Stimulated activated naive CD8-positive, alpha-beta T cell treated with anti-CD3 and anti-CD28 coated beads, Interleukin-15, amount 100 ng/mL, for 72 hours (primary cell): ENCODE measurements around the gene RANBP10.

Experiments
- ATAC-seq: fragments of 150-1000 bp; cut with Tn5 transposase; 2 replicates; pipeline ENCODE4 v1.10.0; 2021; ENCODE audit warnings: mild to moderate bottlenecking, moderate library complexity
- DNase-seq, 2 donors: peaks; one replicate each; pipeline ENCODE4 v3.0.0; 2021 to 2022
- H3K27ac Mint-ChIP-seq, 2 donors: one replicate each; pipeline ENCODE4 v1.8.0; 2022; ENCODE audit warnings: mild to moderate bottlenecking in 2 of 2, mixed read lengths in 2 of 2, moderate library complexity in 2 of 2
- H3K27me3 Mint-ChIP-seq: one replicate; pipeline ENCODE4 v1.8.0; 2022; ENCODE audit warnings: mixed read lengths
- H3K4me1 Mint-ChIP-seq: one replicate; pipeline ENCODE4 v1.8.0; 2022; ENCODE audit warnings: mild to moderate bottlenecking, mixed read lengths
- H3K4me3 Mint-ChIP-seq, 2 donors: one replicate each; pipeline ENCODE4 v1.8.0; 2022; ENCODE audit warnings: mild to moderate bottlenecking in 2 of 2, mixed read lengths in 2 of 2, moderate library complexity in 1 of 2
- H3K9me3 Mint-ChIP-seq, 2 donors: one replicate each; pipeline ENCODE4 v1.8.0; 2022; ENCODE audit warnings: mixed read lengths in 2 of 2

RANBP10 gene

GRCh38 chr16:67806428-67807147 lies at the start of gene RANBP10, which contains the start of gene TSNAXIP1:
TSS of gene RANBP10 (minus strand) at chr16:67806560. CDS start at chr16:67806536, 24 bp downstream.
TSS of gene TSNAXIP1 (plus strand) at chr16:67806889. CDS start at chr16:67807150, 261 bp downstream.
- H3K4me3 Mint-ChIP-seq = peak within 1 kb of the TSS; percentile 95 to 98
- H3K9me3 Mint-ChIP-seq = no peaks in the 10 kb centered on the region
- ATAC-seq = peak; percentile 95
- H3K4me1 Mint-ChIP-seq = peaks cover 46% of the 10 kb centered on the region
- no peaks in the 10 kb centered on the region for H3K27me3 Mint-ChIP-seq
- peak; percentile 96 to 98 for DNase-seq
- peak within 1 kb of the TSS; percentile 87 to 95 for H3K27ac Mint-ChIP-seq

- H3K9me3 Mint-ChIP-seq = no peaks in the 10 kb centered on the region
- no peaks in the 10 kb centered on the region for H3K27me3 Mint-ChIP-seq
- H3K4me3 Mint-ChIP-seq = no peak overlapping the region
- no peak for DNase-seq
- no peak overlapping the region for H3K27ac Mint-ChIP-seq
- no peak for ATAC-seq
- peaks cover 39% of the 10 kb centered on the region for H3K4me1 Mint-ChIP-seq
Observed at GRCh38 chr16:67855789-67856188, 49.4 kb upstream of the RANBP10 start.

- Mint-ChIP-seq H3K27ac (peak overlapping the region; percentile 8 to 86), H3K27me3 (no peaks in the 10 kb centered on the region), H3K4me3 (no peak overlapping the region), H3K9me3 (no peaks in the 10 kb centered on the region), H3K4me1 (peaks cover 49% of the 10 kb centered on the region)
- no peak for DNase-seq
- no peak for ATAC-seq
Observed at GRCh38 chr16:67853670-67854069, 47.3 kb upstream of the RANBP10 start.

- Mint-ChIP-seq H3K27ac (peak overlapping the region in 1 of 2 donors; percentile 78), H3K9me3 (no peaks in the 10 kb centered on the region), H3K4me1 (peaks cover 53% of the 10 kb centered on the region), H3K4me3 (peak overlapping the region; percentile 90 to 92), H3K27me3 (no peaks in the 10 kb centered on the region)
- ATAC-seq = no peak
- no peak for DNase-seq
Observed at GRCh38 chr16:67848118-67848517, 41.8 kb upstream of the RANBP10 start.

GRCh38 chr16:67847064-67847861 lies 40.9 kb upstream of the RANBP10 start, which contains the start of gene CENPT:
TSS of gene CENPT (minus strand) at chr16:67847693. CDS start at chr16:67833859, 13,834 bp downstream.
- peak within 1 kb of the TSS; percentile 90 to 94 for H3K4me3 Mint-ChIP-seq
- ATAC-seq (peak; percentile 63), DNase-seq (no peak)
- H3K27ac Mint-ChIP-seq = peak within 1 kb of the TSS; percentile 84 to 95
- H3K27me3 Mint-ChIP-seq = no peaks in the 10 kb centered on the region
- H3K4me1 Mint-ChIP-seq = peaks cover 56% of the 10 kb centered on the region
- H3K9me3 Mint-ChIP-seq = no peaks in the 10 kb centered on the region

GRCh38 chr16:67846320-67847063 lies 40.1 kb upstream of the RANBP10 start, which contains the start of gene NUTF2:
TSS of gene NUTF2 (plus strand) at chr16:67846933. CDS start at chr16:67865131, 18,198 bp downstream.
- Mint-ChIP-seq H3K27ac (peak within 1 kb of the TSS; percentile 93 to 97), H3K27me3 (no peaks in the 10 kb centered on the region), H3K9me3 (no peaks in the 10 kb centered on the region), H3K4me1 (peaks cover 59% of the 10 kb centered on the region), H3K4me3 (peak within 1 kb of the TSS; percentile 90 to 94)
- DNase-seq = peak; percentile 97 to 98
- peak; percentile 80 for ATAC-seq

GRCh38 chr16:67846063-67846319 lies 39.6 kb upstream of the RANBP10 start:
- Mint-ChIP-seq H3K9me3 (no peaks in the 10 kb centered on the region), H3K27ac (peak overlapping the region; percentile 93 to 97), H3K4me3 (peak overlapping the region; percentile 88 to 94), H3K4me1 (peaks cover 63% of the 10 kb centered on the region), H3K27me3 (no peaks in the 10 kb centered on the region)
- no peak for ATAC-seq
- no peak for DNase-seq

GRCh38 chr16:67845291-67846062 lies 39.1 kb upstream of the RANBP10 start:
- peak overlapping the region; percentile 88 to 94 for H3K4me3 Mint-ChIP-seq
- H3K27ac Mint-ChIP-seq = peak overlapping the region; percentile 93 to 97
- H3K27me3 Mint-ChIP-seq = no peaks in the 10 kb centered on the region
- H3K4me1 Mint-ChIP-seq = peaks cover 62% of the 10 kb centered on the region
- ATAC-seq = no peak
- no peak for DNase-seq
- H3K9me3 Mint-ChIP-seq = no peaks in the 10 kb centered on the region

GRCh38 chr16:67844497-67844896 lies 38.1 kb upstream of the RANBP10 start:
- DNase-seq = no peak
- H3K27me3 Mint-ChIP-seq = no peaks in the 10 kb centered on the region
- peak overlapping the region; percentile 94 to 99 for H3K4me3 Mint-ChIP-seq
- H3K9me3 Mint-ChIP-seq = no peaks in the 10 kb centered on the region
- ATAC-seq = no peak
- H3K4me1 Mint-ChIP-seq = peaks cover 55% of the 10 kb centered on the region
- no peak overlapping the region for H3K27ac Mint-ChIP-seq

GRCh38 chr16:67843343-67843765 lies 37.0 kb upstream of the RANBP10 start:
- no peaks in the 10 kb centered on the region for H3K27me3 Mint-ChIP-seq
- peak overlapping the region; percentile 93 to 99 for H3K4me3 Mint-ChIP-seq
- peak overlapping the region; percentile 88 to 98 for H3K27ac Mint-ChIP-seq
- H3K9me3 Mint-ChIP-seq = no peaks in the 10 kb centered on the region
- DNase-seq (no peak), ATAC-seq (no peak)
- H3K4me1 Mint-ChIP-seq = peaks cover 48% of the 10 kb centered on the region

GRCh38 chr16:67842509-67843342 lies 36.4 kb upstream of the RANBP10 start:
- Mint-ChIP-seq H3K9me3 (no peaks in the 10 kb centered on the region), H3K4me3 (peak overlapping the region; percentile 93 to 99), H3K27me3 (no peaks in the 10 kb centered on the region), H3K27ac (peak overlapping the region; percentile 88 to 98), H3K4me1 (peaks cover 42% of the 10 kb centered on the region)
- peak; percentile 75 to 79 for DNase-seq
- peak; percentile 34 for ATAC-seq

- Mint-ChIP-seq H3K9me3 (no peaks in the 10 kb centered on the region), H3K4me1 (peaks cover 40% of the 10 kb centered on the region), H3K27me3 (no peaks in the 10 kb centered on the region), H3K27ac (peak within 1 kb of the TSS; percentile 98), H3K4me3 (peak within 1 kb of the TSS; percentile 93 to 99)
- peak; percentile 96 for DNase-seq
- ATAC-seq = peak; percentile 66
Observed at GRCh38 chr16:67841816-67842508, 35.6 kb upstream of the RANBP10 start, which contains the start of gene THAP11. TSS of gene THAP11 (plus strand) at chr16:67842320. CDS start at chr16:67842555, 235 bp downstream.

- Mint-ChIP-seq H3K9me3 (no peaks in the 10 kb centered on the region), H3K27ac (peak overlapping the region; percentile 89 to 98), H3K4me3 (peak overlapping the region; percentile 93 to 94), H3K27me3 (no peaks in the 10 kb centered on the region), H3K4me1 (peaks cover 40% of the 10 kb centered on the region)
- DNase-seq (no peak), ATAC-seq (no peak)
Observed at GRCh38 chr16:67841198-67841815, 34.9 kb upstream of the RANBP10 start.
